HG02885 (cell line): ENCODE data around the gene DAZAP2.
"Not testable (repeated sequence)": the region's sequence is repeated elsewhere in the genome, so short reads cannot be mapped to it uniquely, and the experiment has no call there.

Experiments
- ATAC-seq: cut with Tn5 transposase; IDR thresholded peaks from one replicate; pipeline ENCODE4 v1.9.1; 2021; ENCODE audit warnings: mild to moderate bottlenecking; ENCODE audit not compliant: unreplicated experiment, poor library complexity

The DAZAP2 gene

DNA sequence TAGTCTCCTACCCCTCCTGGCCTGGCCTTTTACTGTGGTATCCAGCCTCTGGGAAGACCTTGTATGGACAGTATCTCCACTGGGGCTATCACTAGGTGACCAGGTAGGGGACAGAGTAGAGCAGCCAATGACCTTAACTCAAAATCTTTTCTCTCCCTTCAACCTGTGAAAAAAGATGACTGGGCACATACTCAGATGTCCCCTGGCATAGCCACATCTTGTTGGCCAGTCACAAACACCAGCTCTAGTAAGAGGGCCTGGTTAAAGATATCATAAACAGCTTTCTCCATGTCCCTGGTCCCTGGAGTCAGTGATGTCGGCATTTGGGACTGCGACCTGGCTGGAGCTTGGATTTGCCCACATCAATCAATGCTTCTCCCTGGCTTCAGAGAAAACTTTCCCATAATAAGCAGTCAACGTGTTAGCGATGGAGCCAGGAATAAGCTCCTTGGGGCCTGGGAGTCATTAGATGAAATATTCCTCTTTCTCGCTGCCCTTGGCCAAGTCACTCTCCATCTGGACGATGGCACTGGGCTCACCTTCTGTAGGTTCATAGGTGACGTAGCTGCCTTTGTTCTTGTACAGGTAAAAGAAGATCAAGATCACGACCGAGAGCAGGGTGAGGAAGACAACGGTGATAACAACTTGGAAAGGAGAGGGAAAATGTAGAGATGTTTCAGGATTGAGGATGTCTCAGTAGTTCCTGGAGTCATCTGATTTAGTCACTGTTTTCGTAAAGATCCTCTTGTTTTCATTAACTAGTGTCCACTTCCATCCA is 7.0 kb downstream of the DAZAP2 start:
- ATAC-seq = no peak

GRCh38 chr12:51246254-51246853 is 7.7 kb downstream of the DAZAP2 start:
- ATAC-seq = no peak

DNA sequence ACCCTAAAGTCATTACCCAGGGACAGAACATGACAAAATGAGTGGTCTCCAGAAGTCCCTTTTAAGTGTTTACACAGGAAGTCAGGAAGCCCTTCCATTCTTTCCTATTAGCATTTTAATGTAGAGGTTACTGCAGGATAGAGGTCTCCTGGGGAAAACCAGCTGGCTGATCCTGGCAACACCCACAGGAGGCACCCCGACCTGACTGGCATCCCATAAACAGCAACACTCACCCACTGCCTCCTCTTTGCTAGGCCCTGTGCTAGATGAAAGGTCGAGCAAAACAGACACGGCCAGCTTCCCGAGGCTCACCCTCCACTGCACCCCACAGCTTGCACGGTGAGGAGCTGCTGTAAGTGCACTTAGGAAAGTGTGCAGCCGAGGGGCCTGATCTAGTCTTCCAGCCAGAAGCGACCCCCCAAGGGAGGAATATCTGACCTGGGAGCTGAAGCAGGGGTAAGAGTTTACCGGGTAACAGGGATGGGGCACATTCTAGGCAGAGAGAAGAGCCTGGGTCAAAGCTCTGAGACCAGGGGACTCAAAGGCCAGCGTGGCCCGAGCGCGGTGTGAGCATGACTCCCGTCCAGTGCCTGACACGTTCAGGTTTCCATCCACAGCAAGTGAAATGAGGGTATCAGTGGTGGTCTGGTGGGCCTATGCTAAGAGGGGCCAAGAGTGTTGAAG is 9.0 kb downstream of the DAZAP2 start:
- no peak for ATAC-seq

- ATAC-seq = no peak
Measured at GRCh38 chr12:51253276-51253675, 14.7 kb downstream of the DAZAP2 start.

- no peak for ATAC-seq
Measured at GRCh38 chr12:51254536-51254935, 15.9 kb downstream of the DAZAP2 start.

DNA sequence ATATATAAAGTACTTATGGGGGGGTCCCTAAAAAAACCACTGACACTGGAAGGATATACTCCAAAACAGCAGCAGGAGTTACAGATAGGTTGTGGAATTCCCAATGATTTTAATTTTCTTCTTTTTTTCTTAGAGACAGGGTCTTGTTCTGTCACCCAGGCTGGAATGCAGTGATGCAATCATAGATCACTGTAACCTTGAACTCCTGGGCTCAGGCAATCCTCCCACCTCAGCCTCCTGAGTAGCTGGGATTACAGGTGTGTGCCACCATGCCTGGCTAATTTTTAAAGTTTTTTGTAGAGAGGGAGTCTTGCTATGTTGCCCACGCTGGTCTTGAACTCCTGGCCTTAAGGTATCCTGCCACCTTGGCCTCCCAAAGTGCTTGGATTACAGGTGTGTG is 21.0 kb downstream of the DAZAP2 start:
- ATAC-seq = not testable (repeated sequence)

GRCh38 chr12:51262758-51263177 is 24.1 kb downstream of the DAZAP2 start:
- no peak for ATAC-seq

DNA sequence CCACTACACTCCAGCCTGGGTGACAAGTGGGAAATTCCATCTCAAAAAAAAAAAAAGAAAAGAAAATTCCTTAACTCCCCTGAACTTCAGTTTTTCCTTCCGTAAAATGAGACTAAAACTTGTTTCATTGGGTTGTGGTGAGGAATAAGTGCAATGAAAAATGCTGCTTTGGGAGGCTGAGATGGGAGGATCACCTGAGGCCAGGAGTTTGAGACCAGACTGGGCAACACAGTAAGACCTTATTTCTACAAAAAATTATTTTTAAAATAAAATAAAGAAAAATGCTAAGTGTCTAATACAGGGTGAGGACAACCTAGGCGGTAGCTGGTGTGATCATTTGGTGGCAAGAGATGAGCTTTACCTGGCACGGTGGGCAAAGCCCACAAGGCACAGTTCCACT is 24.7 kb downstream of the DAZAP2 start:
- no peak for ATAC-seq

DNA sequence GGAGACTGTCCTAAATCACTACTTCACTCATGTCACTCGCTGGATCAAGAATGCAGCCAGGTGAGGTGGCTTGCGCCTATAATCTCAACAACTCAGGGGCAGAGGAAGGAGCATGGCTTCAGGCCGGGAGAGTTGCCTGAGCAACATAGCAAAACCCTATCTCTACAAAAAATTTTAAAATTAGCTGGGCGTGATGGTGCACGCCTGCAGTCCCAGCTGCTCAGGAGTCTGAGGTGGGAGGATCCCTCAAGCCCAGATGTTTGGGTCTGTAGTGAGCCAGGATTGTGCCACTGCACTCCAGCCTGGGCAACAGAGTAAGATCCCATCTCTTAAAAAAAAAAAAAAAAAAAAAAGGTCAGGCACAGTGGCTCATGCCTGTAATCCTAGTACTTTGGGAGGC is 25.7 kb downstream of the DAZAP2 start:
- ATAC-seq = no peak

GRCh38 chr12:51265024-51265423 is 26.4 kb downstream of the DAZAP2 start:
- ATAC-seq = no peak

DNA sequence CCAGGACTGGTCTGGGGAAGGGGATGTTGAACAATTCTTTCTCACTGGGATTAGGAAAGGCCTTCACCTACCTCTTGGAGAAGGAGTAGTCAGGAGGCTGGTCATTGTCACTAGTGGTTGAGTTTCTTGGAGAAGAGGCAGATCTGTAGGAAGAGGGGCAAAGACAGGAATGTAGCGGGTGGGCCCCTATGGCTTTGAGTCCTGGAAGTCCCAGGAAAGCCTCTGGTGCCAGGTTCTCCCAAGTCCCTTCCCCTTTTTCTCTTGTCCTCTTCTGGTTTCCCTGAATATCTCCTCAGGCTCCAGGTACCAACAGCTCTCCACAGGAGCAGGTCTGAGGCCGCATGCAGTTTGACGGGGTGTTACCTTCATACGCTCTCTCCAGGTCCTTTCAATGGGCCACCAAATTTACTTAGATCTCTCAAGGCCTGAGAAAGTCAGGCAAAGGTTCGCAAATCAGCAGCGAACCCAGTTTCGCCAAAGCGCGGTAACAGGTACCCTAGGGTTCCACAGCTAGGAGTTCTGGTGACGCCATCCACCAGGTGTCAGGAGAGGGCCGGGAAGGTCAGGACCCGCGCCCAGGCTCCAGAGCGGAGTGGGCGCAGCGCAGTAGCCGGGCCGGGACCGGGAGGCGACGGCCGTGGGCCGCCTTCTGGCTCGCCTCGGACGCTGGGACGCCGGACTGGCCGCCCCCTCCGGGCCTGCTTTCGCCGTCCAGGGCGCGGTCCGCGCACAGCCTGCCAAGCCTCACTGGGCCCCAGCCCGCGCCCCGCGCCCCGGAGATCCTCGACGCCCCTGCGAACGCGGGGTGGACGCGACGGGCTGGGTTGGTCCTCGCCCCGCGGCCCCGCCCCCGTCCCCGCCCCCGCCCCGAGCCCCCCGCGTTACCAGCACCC is 30.8 kb downstream of the DAZAP2 start:
- ATAC-seq = peak; percentile 50

- ATAC-seq = peak; percentile 80
Measured at GRCh38 chr12:51270067-51270950, 31.7 kb downstream of the DAZAP2 start, which contains the start of gene SMAGP. Gene SMAGP (minus strand): TSS chr12:51270415. CDS start chr12:51269278, 1,137 bp downstream.

DNA sequence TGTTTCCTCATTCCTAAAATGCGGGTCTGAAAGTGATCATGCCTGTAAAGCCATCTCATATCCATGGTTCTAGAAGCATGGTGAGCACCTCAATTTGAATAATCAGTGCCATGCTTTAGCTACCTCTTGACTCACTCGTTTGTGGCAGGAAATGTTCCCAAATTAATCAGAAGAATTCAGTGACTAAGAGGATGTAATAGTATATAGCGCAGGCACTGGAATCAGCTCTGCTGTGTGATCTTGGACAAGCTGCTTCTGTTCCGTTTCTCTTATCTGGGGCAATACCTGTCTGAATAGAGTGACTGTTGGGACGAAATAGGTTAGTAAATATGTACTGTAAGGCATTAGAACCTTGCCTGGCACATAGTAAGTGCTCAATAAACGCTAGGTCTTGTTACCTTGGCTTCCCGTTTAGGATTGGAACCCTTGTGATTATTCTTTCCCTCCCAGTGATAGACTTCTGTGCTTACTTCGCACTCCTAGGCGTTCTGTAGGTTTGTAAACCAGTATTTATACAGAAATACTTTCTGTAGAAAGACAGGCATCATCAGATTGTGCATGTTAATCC is 32.4 kb downstream of the DAZAP2 start:
- no peak for ATAC-seq

DNA sequence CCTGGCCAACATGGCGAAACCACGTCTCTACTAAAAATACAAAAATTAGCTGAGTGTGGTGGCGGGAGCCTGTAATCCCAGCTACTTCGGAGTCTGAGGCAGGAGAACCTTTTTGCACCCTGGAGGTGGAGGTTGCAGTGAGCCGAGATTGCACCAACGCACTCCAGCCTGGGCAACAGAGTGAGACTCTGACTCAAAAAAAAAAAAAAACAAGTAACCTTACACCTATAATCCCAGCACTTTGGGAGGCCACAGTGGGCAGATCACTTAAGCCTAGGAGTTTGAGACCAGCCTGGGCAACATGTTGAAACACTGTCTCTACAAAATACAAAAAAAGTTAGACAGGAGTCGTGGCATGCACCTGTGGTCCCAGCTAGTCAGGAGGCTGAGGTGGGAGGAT is 34.2 kb downstream of the DAZAP2 start:
- ATAC-seq = not testable (repeated sequence)

GRCh38 chr12:51275088-51275487 is 36.5 kb downstream of the DAZAP2 start:
- no peak for ATAC-seq

DNA sequence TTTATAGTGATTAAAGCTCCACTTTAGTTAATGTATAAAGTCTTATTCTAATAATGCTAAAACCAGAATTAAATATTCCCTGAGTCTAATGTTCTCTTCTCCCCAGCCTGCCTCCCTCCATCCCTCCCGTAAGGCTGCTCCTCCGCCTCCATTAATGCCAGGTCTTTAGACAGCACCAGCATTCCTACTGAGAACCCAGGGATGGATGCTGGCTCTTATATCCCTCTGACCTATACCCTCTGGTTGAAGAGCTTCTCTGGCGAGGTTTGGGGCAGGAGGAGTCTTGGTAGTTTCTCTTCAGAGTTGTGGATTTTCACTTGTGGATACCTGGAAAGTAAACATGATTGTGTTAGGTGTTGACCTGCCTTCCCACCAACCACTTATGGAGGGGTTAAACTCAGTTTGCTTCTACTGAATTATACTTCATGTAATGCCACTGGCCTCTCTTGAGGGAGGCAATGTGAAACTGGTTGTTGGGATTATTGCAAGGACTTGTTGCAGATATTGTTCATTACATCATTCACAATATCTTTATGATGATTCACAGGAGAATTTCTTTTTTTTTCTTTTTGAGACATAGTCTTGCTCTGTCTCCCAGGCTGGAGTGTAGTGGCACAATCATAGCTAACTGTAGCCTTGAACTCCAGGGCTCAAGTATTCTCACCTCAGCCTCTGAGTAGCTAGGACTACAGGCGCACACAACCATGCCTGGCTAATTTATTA is 42.7 kb downstream of the DAZAP2 start:
- no peak for ATAC-seq

GRCh38 chr12:51285843-51286242 is 47.2 kb downstream of the DAZAP2 start:
- ATAC-seq = no peak
